Measurements from ENCODE around the gene SLC6A3.

DNA sequence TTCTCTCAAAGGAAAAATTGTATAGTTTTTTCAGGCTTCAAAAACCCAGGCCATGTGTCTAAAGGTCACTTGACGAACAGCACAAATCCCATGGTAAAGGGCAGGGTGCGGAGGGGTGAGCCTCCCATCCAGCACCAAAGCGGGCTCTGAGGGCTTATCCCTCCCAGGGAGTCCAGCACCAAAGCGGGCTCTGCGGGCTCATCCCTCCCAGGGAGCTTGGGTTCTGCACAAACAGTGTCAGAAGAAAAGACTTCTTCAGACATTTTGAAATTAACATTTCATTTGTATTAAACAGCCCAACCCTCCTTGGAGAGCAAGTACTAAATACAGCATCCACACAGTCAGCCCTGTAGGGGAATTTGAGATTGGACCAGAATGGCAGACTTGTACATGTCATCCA, 57.4 kb downstream of the SLC6A3 start:
- TF ChIP-seq, protein P1, sequence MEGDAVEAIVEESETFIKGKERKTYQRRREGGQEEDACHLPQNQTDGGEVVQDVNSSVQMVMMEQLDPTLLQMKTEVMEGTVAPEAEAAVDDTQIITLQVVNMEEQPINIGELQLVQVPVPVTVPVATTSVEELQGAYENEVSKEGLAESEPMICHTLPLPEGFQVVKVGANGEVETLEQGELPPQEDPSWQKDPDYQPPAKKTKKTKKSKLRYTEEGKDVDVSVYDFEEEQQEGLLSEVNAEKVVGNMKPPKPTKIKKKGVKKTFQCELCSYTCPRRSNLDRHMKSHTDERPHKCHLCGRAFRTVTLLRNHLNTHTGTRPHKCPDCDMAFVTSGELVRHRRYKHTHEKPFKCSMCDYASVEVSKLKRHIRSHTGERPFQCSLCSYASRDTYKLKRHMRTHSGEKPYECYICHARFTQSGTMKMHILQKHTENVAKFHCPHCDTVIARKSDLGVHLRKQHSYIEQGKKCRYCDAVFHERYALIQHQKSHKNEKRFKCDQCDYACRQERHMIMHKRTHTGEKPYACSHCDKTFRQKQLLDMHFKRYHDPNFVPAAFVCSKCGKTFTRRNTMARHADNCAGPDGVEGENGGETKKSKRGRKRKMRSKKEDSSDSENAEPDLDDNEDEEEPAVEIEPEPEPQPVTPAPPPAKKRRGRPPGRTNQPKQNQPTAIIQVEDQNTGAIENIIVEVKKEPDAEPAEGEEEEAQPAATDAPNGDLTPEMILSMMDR (conservative IDR thresholded peaks at IDR 0.05; ENCODE audit: low read length) = no peak
- TF ChIP-seq EZH2phosphoT487 (IDR thresholded peaks at IDR 0.05; ENCODE audit: borderline replicate concordance) = no peak
